Activated CD4-positive, alpha-beta T cell treated with anti-CD3 and anti-CD28 coated beads for 48 hours (primary cell): ENCODE measurements around the gene KAT14.
"Not testable (repeated sequence)": the region's sequence is repeated elsewhere in the genome, so short reads cannot be mapped to it uniquely, and the experiment has no call there.

Source experiments
- DNase-seq: peaks from one replicate; pipeline ENCODE4 v3.0.0-alpha.2; 2020

The KAT14 gene

GRCh38 chr20:18224968-18225568, 87.4 kb downstream of the KAT14 start:
- no peak for DNase-seq

GRCh38 chr20:18225632-18226031, 88.0 kb downstream of the KAT14 start:
- DNase-seq = no peak

- not testable (repeated sequence) for DNase-seq
Measured at GRCh38 chr20:18226741-18227140, 89.1 kb downstream of the KAT14 start.

GRCh38 chr20:18233408-18233943, 95.8 kb downstream of the KAT14 start:
- DNase-seq = no peak
